Suppressor macrophage (primary cell): ENCODE results near the gene HDDC2.
A peak's percentile ranks its signal among the peaks of the same experiment; 100 is the strongest.

Experiments used
- DNase-seq, 4 experiments: peaks; one replicate each; pipeline ENCODE4 v3.0.0-alpha.2; 2020 to 2022

Gene HDDC2

GRCh38 chr6:125269328-125269985 lies 32.3 kb downstream of the HDDC2 start:
- DNase-seq: no peak

GRCh38 chr6:125268765-125269164 lies 33.0 kb downstream of the HDDC2 start:
- no peak for DNase-seq

GRCh38 chr6:125267806-125268523 lies 33.8 kb downstream of the HDDC2 start:
- DNase-seq: no peak

GRCh38 chr6:125264476-125264875 lies 37.3 kb downstream of the HDDC2 start:
- DNase-seq: no peak

GRCh38 chr6:125262016-125263013 lies 39.5 kb downstream of the HDDC2 start:
- DNase-seq: peak; percentile 41 to 68 (median 52)

GRCh38 chr6:125259354-125259736 lies 42.4 kb downstream of the HDDC2 start:
- peak; percentile 31 to 77 (median 53) for DNase-seq

- peak; percentile 58 to 88 (median 77) for DNase-seq
These were observed 43.0 kb downstream of the HDDC2 start for GRCh38 chr6:125258651-125259353.

GRCh38 chr6:125257351-125257750 lies 44.4 kb downstream of the HDDC2 start:
- DNase-seq: no peak

GRCh38 chr6:125255201-125255600 lies 46.6 kb downstream of the HDDC2 start:
- DNase-seq: peak in 3 of 4 experiments; percentile 19 to 58 (median 41)

- DNase-seq: no peak
These were observed 47.4 kb downstream of the HDDC2 start for GRCh38 chr6:125254321-125254720.

GRCh38 chr6:125253881-125254280 lies 47.9 kb downstream of the HDDC2 start:
- no peak for DNase-seq

- no peak for DNase-seq
These were observed 48.9 kb downstream of the HDDC2 start for GRCh38 chr6:125252891-125253290.

- DNase-seq: no peak
These were observed 50.1 kb downstream of the HDDC2 start for GRCh38 chr6:125251516-125252220.

- DNase-seq: no peak
These were observed 51.3 kb downstream of the HDDC2 start for GRCh38 chr6:125250511-125250910.

- DNase-seq: no peak
These were observed 53.6 kb downstream of the HDDC2 start for GRCh38 chr6:125248136-125248535.

GRCh38 chr6:125246566-125246965 lies 55.2 kb downstream of the HDDC2 start:
- no peak for DNase-seq

- no peak for DNase-seq
These were observed 56.1 kb downstream of the HDDC2 start for GRCh38 chr6:125245523-125246264.

GRCh38 chr6:125245109-125245508 lies 56.7 kb downstream of the HDDC2 start:
- DNase-seq: no peak

GRCh38 chr6:125237764-125238163 lies 64.0 kb downstream of the HDDC2 start:
- DNase-seq: no peak

- peak in 1 of 4 experiments; percentile 6 for DNase-seq
These were observed 65.0 kb downstream of the HDDC2 start for GRCh38 chr6:125236536-125237327.
